DMS 273 treated with DMSO at 0.1 percent for 48 hours (cell line): ENCODE results near the gene SYNE1.
"Not testable (repeated sequence)": the region's sequence is repeated elsewhere in the genome, so short reads cannot be mapped to it uniquely, and the experiment has no call there.

Experiments used
- DNase-seq: peaks from one replicate; lab custom pipeline; 2025; lab: John Stamatoyannopoulos, UW

SYNE1 gene

DNA sequence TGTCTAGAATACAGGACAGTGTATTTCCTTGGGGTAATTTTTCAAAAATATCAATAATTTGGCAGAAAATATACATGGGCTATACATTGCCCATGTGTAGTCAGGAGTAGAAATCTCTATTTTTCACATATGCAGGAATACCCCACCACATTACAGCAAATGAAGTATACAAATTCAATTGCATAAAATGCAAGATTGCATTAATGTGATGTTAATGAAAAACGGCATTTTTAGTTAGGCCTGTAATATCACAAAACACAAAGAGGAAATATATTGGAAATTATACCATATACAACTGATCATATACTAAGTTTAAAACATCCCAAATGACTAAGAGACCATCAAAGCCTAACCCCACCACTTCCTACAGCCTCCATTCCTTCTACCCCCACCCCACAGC, 154.9 kb downstream of the SYNE1 start:
- DNase-seq: no peak

DNA sequence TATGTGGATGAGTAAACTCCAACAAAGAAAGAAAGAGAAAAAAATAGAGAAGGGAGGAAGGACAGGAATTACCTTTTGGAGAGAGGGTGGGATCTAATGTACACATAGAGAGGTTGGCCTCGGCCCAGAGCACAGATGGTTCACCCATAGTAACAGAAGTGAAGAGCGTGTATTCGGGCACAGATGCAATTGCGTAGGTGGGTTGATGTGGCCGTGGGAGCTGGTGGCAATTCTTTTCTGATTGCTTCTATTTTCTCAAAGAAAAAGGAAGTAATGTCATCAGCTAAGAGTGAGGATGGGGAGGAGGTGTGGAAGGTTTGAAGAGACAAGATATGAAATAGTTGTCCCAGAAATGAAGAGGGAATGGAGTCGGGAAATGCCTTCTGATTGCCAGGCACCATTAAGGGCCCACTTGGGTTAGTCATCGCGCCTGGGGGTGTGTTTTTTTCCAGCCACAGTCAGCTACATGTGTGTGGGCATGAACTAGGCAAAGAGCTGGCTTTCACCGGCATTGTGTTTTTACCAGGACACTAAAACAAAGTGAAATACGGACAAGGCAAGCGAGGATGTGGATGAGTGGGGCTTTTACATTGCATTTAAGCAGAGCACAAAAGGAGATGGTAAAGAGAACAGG, 158.7 kb downstream of the SYNE1 start:
- DNase-seq: no peak

DNA sequence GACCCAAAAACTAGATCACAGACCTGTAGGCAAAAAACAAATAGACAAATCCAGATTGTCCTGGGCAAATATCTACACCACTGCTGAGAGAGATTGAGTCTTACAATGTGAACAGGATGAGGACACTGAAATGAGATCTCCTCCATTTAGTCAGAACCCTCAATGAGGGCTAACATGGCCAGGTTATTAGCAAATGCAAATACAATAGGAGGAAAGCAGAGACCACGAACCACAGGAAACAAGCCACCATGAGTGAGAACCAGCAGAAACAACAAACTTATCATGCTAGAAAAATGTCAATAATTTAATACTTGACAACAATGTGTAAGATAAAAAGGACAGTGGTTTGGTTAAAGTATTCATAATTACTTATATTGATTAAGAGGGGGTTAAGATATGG, 162.8 kb downstream of the SYNE1 start:
- DNase-seq: no peak

DNA sequence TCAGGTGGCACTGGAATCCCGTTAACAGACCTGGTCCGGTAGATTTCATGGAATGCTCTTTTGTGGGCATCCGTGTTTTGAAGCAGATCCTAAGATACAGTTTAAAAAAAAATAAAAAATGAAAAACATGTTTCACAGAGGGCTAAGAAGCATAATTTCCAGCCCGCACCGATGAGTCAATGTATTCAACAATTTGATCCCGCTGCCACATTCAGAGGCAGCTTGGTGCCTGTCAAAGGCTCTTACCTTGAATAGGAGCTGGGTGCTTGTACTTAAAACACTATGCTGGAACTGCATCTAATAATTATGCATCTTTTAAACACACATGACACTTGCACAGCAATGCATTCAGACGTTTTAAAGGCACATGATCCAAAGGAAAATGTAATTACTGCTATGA, 164.8 kb downstream of the SYNE1 start:
- no peak for DNase-seq

DNA sequence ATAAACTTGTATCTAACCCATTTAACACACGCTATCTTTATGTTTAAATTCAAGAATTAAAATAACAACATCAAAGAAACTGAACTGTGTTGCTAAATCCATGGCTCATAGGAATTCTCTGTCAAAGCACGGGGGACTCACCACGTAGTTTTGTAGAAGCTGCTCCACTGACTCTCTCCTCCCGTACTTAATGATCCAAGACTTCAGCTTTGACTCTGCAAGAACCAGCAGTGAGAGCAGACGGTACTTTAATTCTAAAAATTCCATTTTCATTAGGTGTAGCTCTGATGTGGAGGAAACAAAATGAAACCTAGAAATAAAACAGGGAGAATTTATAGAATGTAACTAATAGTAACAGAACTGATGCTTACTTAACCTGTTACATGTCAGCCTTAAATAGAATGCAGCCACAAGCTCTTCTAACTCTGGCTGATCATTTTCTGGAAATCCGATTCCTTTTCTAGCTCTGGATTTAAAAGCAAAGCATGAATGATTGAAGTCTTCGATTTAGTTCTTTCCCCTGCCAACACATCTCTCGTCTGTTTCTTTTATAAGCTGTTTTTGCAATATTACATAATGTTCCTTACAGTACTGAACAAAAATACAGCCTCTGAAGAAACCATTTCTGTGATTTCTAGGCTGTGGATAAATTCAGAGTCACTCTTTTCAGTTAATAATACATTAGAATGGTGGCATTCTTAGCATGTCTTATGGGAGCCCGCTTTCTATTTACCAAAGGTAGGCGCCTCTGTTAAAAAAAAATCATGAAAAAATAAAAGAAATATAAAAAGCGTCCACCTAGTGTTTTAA, 165.5 kb downstream of the SYNE1 start:
- no peak for DNase-seq

DNA sequence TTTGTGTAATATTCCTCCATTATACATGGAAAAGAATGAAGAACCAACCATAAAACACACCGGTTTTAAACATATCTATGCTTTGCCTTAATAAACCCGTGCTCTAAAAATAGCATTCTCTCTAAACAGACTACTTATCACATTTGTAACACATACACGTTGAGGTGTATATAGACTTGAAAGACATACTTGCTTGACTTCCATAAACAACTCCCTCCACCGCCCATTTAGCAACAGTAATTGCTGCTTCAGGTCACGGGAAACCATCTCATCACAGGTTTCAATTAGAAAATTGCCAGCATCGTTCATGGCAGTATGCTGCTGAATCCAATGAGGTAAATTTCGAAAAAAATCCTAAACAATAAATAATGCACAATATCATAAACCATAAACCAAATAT, 174.0 kb downstream of the SYNE1 start:
- DNase-seq: no peak

DNA sequence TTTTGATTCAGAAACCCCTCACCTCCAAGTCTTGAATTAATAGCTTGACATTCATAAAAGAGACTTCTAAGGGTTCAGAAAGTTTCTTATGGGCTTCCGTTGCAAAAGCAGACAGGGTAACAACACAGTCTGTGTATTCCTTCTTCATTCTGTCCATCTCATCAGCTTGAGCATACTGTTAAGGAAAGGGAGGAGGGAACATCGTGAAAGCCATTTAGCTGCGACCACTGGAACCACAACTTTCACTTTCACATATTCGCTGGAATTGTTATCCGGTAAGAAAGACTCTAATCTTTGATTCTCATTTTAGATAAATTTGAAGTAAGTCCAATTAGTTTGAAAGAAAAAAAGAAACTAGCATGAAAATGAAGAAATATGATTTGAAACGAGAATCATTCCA, 174.4 kb downstream of the SYNE1 start:
- DNase-seq: no peak

DNA sequence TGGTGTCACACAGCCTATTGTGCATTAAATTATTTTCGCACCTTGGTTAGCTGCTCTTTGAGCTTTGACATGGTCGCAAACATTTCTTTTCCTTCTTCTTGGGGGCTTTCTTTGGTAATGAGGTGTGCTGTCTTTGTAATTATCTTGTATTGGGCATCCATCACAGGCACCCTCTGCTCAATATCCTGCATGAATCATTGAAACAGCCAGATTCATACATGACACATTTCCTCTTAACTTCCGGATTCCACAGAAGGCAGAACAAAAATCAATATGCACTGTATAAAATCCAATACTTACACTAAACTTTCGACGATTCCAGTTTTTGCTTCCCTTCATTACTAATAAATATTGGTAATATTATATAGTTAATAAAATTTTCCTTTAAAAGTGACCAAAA, 175.6 kb downstream of the SYNE1 start:
- DNase-seq: no peak

DNA sequence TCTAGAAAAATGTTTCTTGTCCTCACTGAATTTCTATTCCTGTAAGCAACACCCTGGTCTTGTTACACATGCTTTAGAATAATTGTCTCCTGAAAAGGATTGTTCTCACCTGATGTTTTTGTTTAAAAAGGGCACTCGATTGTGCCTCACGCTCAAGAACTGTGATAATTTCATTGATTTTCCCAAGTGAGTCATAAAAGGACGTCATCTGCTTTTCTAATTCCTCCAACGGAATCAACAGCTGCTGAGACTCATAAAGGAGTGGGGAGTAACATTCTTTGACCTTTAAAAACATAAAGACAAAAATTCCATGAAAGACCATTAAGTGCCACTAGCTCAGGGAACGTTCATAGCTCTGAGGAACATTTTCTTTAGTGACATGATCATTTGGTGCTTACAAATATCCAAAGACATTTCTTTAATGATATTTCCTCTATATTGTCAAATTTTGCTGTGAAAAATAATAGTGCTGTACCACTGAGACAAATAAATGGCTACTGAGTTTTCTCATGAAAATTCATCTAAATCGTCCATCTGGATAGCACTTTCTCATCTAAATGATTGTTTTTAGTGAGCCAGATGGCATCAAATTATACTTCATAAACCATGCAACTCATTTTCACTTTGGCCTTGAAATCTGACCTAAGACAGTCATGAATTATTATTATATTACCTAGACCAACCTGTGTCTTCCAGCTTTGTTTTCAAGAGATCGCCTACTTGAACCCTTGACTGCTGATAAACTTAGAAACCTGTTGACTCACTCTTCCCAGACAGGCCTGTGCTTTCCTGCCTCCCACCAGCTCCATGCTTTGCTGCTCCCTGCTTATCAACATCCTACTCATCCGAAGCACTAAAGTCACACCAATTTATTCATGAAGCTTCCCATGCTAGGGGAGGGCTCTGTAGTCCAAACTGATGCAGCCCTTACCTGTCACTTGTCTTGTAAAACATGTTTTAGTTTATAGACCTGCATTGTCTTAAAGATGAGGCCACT, 178.2 kb downstream of the SYNE1 start:
- DNase-seq: no peak

DNA sequence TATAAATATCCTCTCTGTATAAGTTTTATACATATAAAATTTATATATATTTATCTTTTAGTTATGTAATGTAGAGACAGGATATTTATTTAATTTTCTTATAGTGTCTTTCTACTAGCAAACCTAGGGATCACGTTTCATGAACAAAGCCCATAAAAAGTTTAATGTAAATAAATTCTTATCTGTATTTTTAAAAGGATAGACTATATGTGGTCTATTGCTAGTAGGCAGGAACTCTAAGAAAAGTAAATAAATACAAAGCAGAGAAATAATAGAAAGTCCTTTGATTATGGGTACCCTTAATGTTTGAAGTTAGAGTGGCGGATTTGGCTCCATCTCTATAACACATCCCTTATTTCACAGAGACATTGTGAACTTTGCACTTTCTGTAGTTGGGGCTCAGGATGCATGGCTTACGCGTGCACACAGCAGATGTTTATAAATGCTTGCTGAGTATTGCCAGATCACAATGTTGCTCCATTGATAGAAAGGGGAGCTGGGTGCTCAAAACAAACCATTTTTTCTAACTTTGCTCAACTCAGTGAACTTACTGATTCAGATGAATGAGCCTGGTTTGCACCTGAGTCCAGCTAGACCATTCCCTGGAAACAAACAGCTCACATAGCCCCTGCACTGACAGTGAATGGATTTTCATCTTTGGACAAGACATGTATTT, 179.1 kb downstream of the SYNE1 start:
- DNase-seq: no peak

DNA sequence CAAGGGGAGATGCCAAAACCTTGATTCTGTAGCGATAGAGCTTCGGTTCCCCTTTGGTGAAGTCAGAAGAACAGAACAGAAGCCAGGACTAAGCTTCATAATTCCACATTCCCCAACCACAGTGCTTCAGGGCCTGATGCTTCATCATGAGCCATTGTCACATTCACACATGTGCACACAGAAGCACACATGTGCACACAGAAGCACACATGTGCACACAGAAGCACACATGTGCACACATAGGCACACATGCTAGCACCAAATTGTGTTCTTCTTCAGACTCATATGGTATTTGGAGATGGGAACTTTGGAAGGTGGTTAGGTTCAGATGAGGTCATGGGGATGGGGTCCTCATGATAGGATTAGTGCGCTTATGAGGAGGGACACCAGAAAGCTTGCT, 183.2 kb downstream of the SYNE1 start:
- DNase-seq: no peak

DNA sequence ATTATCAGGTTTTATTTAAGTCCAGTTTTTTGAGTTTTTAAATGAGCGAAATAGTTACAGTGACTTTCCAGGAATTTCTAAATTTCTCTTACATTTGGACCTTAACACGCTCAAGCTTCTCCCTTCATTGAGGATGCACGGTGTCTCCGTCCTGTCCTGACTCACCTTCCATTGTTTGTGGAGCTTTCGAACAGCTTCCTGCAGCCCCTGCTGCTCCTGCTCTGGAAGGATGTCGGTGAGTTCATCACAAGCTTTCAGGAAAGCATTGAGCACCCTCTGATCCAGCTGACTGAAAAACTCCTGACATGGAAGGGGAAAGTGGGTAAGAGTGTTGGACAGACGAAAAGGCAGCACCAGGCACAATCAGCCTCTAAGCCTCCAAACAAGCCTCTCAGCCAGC, 183.7 kb downstream of the SYNE1 start:
- no peak for DNase-seq

DNA sequence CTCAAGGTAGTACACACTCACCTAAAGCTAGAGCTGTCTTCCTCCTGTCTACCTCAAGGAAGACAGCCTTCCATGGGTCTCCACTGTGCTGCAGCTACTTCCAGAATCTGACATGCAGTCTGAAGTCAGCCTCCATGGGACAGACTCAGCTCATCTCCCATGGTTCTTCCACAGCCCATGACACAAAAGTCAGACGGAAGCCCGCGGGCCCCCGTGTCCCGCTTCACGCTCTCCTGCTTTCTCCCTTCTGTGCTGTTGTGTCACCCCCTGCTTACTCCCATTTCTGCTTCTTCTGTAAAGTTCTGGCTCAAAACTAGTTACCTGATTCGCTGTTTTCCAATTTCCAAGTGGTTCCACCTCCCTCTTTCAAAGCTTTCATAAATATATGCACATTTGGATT, 184.5 kb downstream of the SYNE1 start:
- no peak for DNase-seq

DNA sequence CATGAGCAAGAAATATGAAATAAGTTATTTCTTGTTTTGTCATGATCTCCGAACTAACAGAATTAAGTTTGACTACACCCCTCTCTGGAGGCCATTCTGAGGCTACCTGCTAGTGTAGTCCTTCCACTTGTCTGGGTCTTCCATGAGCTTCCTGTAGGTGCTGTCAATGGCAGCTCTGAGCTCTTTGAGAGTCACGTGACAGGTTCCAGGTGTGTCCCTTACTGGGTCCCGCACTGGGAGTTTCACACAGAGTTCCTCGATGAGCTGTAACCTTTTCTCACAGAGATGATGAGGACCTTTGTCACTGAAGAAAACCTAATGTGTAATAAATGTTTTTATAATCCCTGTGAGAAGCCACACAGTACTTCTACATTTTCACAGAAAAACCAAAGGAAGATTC, 186.6 kb downstream of the SYNE1 start:
- DNase-seq: no peak

DNA sequence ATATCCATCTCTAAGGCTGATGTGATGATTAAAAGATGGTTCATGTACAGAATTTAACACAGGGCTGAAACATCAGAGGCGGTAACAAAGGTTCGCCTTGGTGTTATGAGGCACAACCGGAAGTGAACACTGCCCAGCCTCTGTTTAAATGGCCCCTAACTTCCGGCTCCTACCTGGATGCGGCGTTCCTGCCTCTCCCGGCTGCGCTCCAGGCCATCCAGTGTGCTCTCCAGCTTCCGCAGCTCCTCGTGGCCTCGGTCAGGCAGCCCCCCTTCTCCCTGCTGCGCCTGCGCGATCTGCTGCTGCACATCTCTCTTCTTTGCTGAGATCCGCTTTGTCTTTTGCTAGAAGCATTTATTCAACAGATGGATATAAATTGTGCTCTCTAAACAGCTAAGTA, 195.3 kb downstream of the SYNE1 start:
- no peak for DNase-seq

DNA sequence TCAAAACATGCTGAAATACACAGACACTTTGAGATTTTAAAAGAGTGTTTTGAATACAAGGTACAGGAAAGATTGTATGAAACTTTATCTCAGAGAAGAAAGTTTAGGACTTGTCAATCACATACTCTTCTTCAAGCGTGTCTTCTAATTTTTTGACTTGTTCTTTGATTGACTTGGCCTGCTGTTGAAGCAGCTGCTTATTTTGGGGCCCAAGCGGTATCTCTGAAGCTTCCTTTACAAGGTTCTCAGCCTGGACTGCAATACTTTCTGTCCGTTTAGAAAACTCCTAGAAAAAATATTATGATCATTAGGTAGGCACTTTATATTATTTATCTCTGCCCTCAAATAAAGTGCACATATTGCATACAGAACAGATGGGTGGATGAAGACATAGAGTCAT, 201.3 kb downstream of the SYNE1 start:
- no peak for DNase-seq

DNA sequence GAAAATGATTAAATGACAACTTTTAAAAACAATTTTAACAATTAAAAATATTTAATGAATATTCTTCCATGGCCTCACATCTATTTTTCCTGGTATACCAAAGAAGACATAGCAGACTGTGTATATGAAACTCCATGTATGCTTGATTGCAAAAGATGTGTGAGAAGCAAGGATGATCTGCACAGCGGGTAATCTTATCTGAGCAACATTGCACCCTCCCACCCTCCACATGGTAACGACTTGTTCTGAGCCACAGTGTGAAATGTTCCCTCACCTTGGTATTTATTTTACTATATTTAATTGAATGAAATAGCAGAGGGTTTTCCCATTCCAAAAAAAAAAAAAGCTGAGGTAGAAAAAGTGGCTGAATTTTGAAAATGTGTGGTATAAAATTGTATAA, 204.4 kb downstream of the SYNE1 start:
- DNase-seq: no peak

DNA sequence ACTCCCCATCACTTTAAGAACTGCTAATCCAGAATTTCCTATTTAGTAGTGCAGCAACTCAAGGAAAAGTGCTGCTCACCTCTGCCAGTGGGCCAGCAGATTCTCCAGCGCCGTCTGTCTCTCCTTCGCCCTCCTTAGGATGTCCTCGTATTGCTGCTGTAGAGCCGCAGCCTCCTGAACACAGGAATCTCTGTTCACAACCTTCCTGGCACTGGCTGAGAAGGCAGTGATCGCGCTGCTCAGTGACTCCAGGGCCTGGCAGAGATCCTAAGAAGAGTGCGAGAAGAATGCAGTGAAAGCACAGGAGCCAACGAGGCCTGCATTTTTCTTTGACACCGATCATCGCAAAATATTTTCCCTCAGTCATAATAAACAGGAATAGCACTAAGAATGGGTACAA, 209.0 kb downstream of the SYNE1 start:
- DNase-seq: no peak

DNA sequence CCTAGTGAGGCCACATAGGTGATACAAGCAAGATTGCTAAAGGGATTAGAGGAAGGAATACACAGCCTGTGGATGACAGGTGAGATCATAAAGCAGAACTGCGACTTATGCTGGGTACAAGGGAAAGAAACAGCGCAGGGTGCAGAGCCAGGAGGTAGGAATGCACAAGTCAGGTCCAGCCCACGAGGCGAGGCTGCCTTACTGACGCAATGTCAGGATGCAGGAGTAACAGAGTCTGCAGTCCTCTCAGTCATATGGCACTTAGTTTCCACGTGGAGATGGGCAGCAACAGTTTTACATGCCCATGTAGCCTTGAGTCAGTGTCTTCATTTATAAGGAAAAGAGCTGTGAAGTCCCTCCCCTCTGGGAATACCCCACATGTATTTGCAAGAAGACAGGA, 210.9 kb downstream of the SYNE1 start:
- no peak for DNase-seq

DNA sequence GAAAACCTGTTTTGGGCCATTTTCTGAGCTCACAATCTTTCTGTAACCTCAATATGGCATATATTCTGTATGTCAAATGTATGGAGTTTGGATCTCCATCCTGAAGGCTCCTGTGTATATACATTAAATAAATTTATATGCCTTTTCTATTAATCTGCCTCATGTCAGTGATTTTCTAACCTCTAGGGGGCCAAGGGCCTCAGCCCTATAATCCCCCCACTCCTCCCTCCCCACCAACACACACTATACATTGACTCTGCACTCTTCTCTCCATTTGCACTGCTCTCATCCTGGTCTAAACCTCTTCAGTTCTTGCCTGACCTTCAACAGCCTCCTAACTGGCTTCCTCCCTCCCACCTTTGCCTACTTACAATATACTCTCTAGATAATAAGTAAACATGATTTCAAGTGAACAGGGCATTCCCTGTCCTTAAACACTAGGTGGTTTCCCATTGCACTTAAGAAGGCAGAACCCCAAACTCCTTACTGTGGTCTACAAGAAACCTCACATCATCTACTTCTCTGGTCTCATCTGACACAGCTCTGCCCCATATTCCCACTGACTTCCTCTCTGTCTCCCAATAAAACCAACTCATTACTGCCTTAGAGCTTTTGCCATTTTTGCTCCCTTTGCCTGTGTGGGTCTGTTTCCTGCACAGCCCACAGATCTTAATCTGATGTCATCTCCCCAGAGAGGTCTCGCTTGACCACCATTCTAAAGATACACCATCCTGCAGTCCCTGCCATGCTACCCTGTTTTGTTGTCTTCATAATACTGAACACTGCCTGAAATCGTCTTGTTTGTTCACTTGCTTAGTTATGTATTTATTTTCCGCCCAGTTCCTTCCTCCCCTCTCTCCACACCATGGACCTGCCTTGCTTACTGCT, 213.7 kb downstream of the SYNE1 start:
- DNase-seq: no peak

DNA sequence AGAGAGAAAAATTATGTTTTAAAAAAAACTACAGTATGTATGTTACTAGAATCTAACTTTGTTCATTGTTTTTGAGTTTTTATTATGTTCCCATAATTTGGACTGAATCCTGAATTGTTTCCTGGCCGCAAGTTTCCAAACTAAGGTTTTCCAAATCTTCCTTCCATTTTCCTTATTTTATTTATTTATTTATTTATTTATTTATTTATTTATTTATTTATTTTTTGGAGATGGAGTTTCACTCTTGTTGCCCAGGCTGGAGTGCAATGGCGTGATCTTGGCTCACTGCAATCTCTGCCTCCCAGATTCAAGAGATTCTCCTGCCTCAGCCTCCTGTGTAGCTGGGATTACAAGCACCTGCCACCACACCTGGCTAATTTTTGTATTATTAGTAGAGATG, 215.7 kb downstream of the SYNE1 start:
- DNase-seq: not testable (repeated sequence)
